Ectodermal cell (in vitro differentiated cells): ENCODE measurements around the gene PLSCR1.
"Not testable (repeated sequence)": the region's sequence is repeated elsewhere in the genome, so short reads cannot be mapped to it uniquely, and the experiment has no call there.

ENCODE experiments used
- H3K27ac ChIP-seq: 2 replicates; pipeline ENCODE4 v1.7.0; 2013; ENCODE audit warnings: mild to moderate bottlenecking, low read depth, low read length; ENCODE audit not compliant: insufficient read depth, poor library complexity, severe bottlenecking
- H3K27me3 ChIP-seq: 2 replicates; pipeline ENCODE4 v1.7.0; 2013; ENCODE audit warnings: mild to moderate bottlenecking, low read length; ENCODE audit not compliant: insufficient read depth, control insufficient read depth, poor library complexity, severe bottlenecking
- H3K36me3 ChIP-seq: one replicate; pipeline ENCODE4 v1.7.0; 2013; ENCODE audit warnings: low read length; ENCODE audit not compliant: control insufficient read depth, insufficient read depth
- H3K4me1 ChIP-seq: one replicate; pipeline ENCODE4 v1.7.0; 2013; ENCODE audit warnings: low read length; ENCODE audit not compliant: control insufficient read depth, insufficient read depth
- H3K4me3 ChIP-seq: 2 replicates; pipeline ENCODE4 v1.7.0; 2013; ENCODE audit warnings: low read depth, low read length, control low read depth; ENCODE audit not compliant: insufficient read depth
- H3K9me3 ChIP-seq: 2 replicates; pipeline ENCODE4 v1.7.0; 2013; ENCODE audit warnings: mild to moderate bottlenecking, low read length, moderate library complexity; ENCODE audit not compliant: control insufficient read depth
- WGBS, 2 experiments: methylation state at CpG; one replicate each; pipeline ENCODE4 v1.1.7; 2013; ENCODE audit warnings: missing lambda C conversion rate in 2 of 2; 5-methylcytosine and 5-hydroxymethylcytosine counted together

PLSCR1 gene

GRCh38 chr3:146476094-146476740 is 68.2 kb downstream of the PLSCR1 start:
- no peaks in the 10 kb centered on the region for H3K27me3 ChIP-seq
- 91% methylated on average over 6 of the region's 6 CpGs for WGBS, 2 experiments
- H3K36me3 ChIP-seq, result no peaks in the 10 kb centered on the region
- no peaks in the 10 kb centered on the region for H3K9me3 ChIP-seq
- no peak overlapping the region for H3K27ac ChIP-seq
- H3K4me3 ChIP-seq, result no peak overlapping the region
- no peaks in the 10 kb centered on the region for H3K4me1 ChIP-seq

GRCh38 chr3:146474976-146475375 is 69.4 kb downstream of the PLSCR1 start:
- not testable (repeated sequence) for H3K36me3 ChIP-seq, H3K27ac ChIP-seq, H3K9me3 ChIP-seq, H3K4me3 ChIP-seq, H3K27me3 ChIP-seq, H3K4me1 ChIP-seq
- 92 to 98% methylated on average over 1 to 2 of the region's 2 CpGs for WGBS, 2 experiments

GRCh38 chr3:146473726-146474125 is 70.7 kb downstream of the PLSCR1 start:
- H3K4me3 ChIP-seq, result no peak overlapping the region
- no peak overlapping the region for H3K27ac ChIP-seq
- no peaks in the 10 kb centered on the region for H3K9me3 ChIP-seq
- H3K27me3 ChIP-seq, result no peaks in the 10 kb centered on the region
- WGBS, 2 experiments, result 95 to 100% methylated on average over 2 of the region's 2 CpGs
- no peaks in the 10 kb centered on the region for H3K4me1 ChIP-seq
- H3K36me3 ChIP-seq, result no peaks in the 10 kb centered on the region

GRCh38 chr3:146472611-146473010 is 71.8 kb downstream of the PLSCR1 start:
- no peak overlapping the region for H3K4me3 ChIP-seq
- H3K9me3 ChIP-seq, result no peaks in the 10 kb centered on the region
- H3K4me1 ChIP-seq, result no peaks in the 10 kb centered on the region
- H3K27me3 ChIP-seq, result no peaks in the 10 kb centered on the region
- no peak overlapping the region for H3K27ac ChIP-seq
- no peaks in the 10 kb centered on the region for H3K36me3 ChIP-seq
- WGBS, 2 experiments, result 91 to 100% methylated on average over 1 of the region's 1 CpG

GRCh38 chr3:146471012-146471411 is 73.4 kb downstream of the PLSCR1 start:
- no peak overlapping the region for H3K4me3 ChIP-seq
- no peak overlapping the region for H3K27ac ChIP-seq
- no CpG with 5 or more reads among the region's 1 CpG for WGBS, 2 experiments
- no peaks in the 10 kb centered on the region for H3K36me3 ChIP-seq
- H3K4me1 ChIP-seq, result no peaks in the 10 kb centered on the region
- H3K27me3 ChIP-seq, result no peaks in the 10 kb centered on the region
- no peaks in the 10 kb centered on the region for H3K9me3 ChIP-seq

GRCh38 chr3:146470425-146470990 is 73.9 kb downstream of the PLSCR1 start:
- Histone ChIP-seq H3K27ac (no peak overlapping the region), H3K4me3 (no peak overlapping the region), H3K9me3 (no peaks in the 10 kb centered on the region), H3K36me3 (no peaks in the 10 kb centered on the region), H3K27me3 (no peaks in the 10 kb centered on the region), H3K4me1 (no peaks in the 10 kb centered on the region)
- WGBS, 2 experiments, result 89 to 92% methylated on average over 8 of the region's 9 CpGs

GRCh38 chr3:146469150-146470017 is 75.0 kb downstream of the PLSCR1 start, which contains the start of gene PLSCR2:
Gene PLSCR2, minus strand, starts transcription at chr3:146469561. Its CDS starts 9,657 bp downstream, at chr3:146459904.
- Histone ChIP-seq H3K4me1 (no peaks in the 10 kb centered on the region), H3K27ac (no peak within 1 kb of the TSS), H3K27me3 (no peaks in the 10 kb centered on the region), H3K9me3 (no peaks in the 10 kb centered on the region), H3K4me3 (peak within 1 kb of the TSS; percentile 32), H3K36me3 (no peaks in the 10 kb centered on the region)
- 59 to 61% methylated on average over 51 of the region's 51 CpGs for WGBS, 2 experiments

- Histone ChIP-seq H3K9me3 (no peaks in the 10 kb centered on the region), H3K4me1 (no peaks in the 10 kb centered on the region), H3K27me3 (no peaks in the 10 kb centered on the region), H3K36me3 (no peaks in the 10 kb centered on the region), H3K4me3 (no peak overlapping the region), H3K27ac (no peak overlapping the region)
- WGBS, 2 experiments, result 91% methylated on average over 10 of the region's 10 CpGs
These were observed 75.7 kb downstream of the PLSCR1 start for GRCh38 chr3:146468671-146469149.

GRCh38 chr3:146468234-146468633 is 76.2 kb downstream of the PLSCR1 start:
- Histone ChIP-seq H3K36me3 (no peaks in the 10 kb centered on the region), H3K4me3 (no peak overlapping the region), H3K27me3 (no peaks in the 10 kb centered on the region), H3K9me3 (no peaks in the 10 kb centered on the region), H3K27ac (no peak overlapping the region), H3K4me1 (no peaks in the 10 kb centered on the region)
- 91 to 98% methylated on average over 4 of the region's 4 CpGs for WGBS, 2 experiments

- Histone ChIP-seq H3K27ac (no peak overlapping the region), H3K4me3 (no peak overlapping the region), H3K9me3 (no peaks in the 10 kb centered on the region), H3K27me3 (no peaks in the 10 kb centered on the region), H3K4me1 (no peaks in the 10 kb centered on the region), H3K36me3 (no peaks in the 10 kb centered on the region)
- WGBS, 2 experiments, result 100% methylated on average over 1 of the region's 1 CpG; no CpG with 5 or more reads in 1 of the 2 experiments
These were observed 77.8 kb downstream of the PLSCR1 start for GRCh38 chr3:146466604-146467003.
